ENCODE results near the gene PTPRT. TPM values are rescaled to one million over a fixed set of nuclear protein-coding genes. Genes with fewer than 3 reads are reported as not detected.

The PTPRT gene
- total and polyA plus RNA-seq, 10 of the 15 experiments (the other 5 are each of a cell fraction or from before 2014, with no cell fraction given) = not detected

- WGBS (ENCODE audit: insufficient coverage, insufficient replicate concordance, low lambda C conversion rate, missing lambda C conversion rate) = under 1% methylated on average over 8 of the region's 8 CpGs
- no peak overlapping the region for H3K9ac ChIP-seq (ENCODE audit: control insufficient read depth, insufficient read depth, low read length)
- TF ChIP-seq TCF3 (IDR thresholded peaks at IDR 0.05; ENCODE audit: borderline replicate concordance, insufficient read depth, low read depth, low read length) (no peak), RAD51 (IDR thresholded peaks at IDR 0.05) (no peak), CREM (IDR thresholded peaks at IDR 0.05; ENCODE audit: low read depth) (no peak), IKZF2 (IDR thresholded peaks at IDR 0.05) (no peak), BCL3 (IDR thresholded peaks at IDR 0.05; ENCODE audit: borderline replicate concordance, insufficient read depth, low read depth, low read length, poor library complexity, severe bottlenecking) (no peak), SREBF1 (IDR thresholded peaks at IDR 0.05; ENCODE audit: low read length) (no peak), ASH2L (IDR thresholded peaks at IDR 0.05; ENCODE audit: borderline replicate concordance, low read depth) (no peak)
- no peaks in the 10 kb centered on the region for H4K20me1 ChIP-seq (ENCODE audit: control insufficient read depth, insufficient read depth)
- no peak overlapping the region for H3K4me3 ChIP-seq
- H2AFZ ChIP-seq (ENCODE audit: control insufficient read depth, low read depth, low read length) = no peak overlapping the region
- ChIA-PET POLR2A (no interaction called here), RAD21 (ENCODE audit: unreplicated experiment) (no interaction called here), CTCF (interaction anchor here (0.7 kb wide), 1 partner anchor 139 kb away, joined by 3 read pairs; no protein-coding TSS in a partner anchor), SMC1A (ENCODE audit: uncharacterized antibody, unreplicated experiment) (interaction anchor here (1.5 kb wide), 1 partner anchor 12 kb away, joined by 3 read pairs; no protein-coding TSS in a partner anchor)
- H3K27me3 ChIP-seq (replicated peaks in 1 of 2; ENCODE audit: control insufficient read depth in 2 of 2, insufficient read depth in 2 of 2, low read length in 1 of 2) = no peaks in the 10 kb centered on the region
- no peak for FAIRE-seq
- no peaks in the 10 kb centered on the region for H3K4me1 ChIP-seq (ENCODE audit: control insufficient read depth, insufficient read depth, low read length)
- no TSS peak for BruUV-seq (replicated peaks)
- no peak overlapping the region for H3K4me2 ChIP-seq (ENCODE audit: control insufficient read depth, insufficient read depth)
- no peaks in the 10 kb centered on the region for H3K9me3 ChIP-seq (replicated peaks; ENCODE audit: control insufficient read depth, insufficient read depth, low read length)
- intact Hi-C loops (cut with micrococcal nuclease; ENCODE audit: unreplicated experiment) = no loop called here
- no peak for ATAC-seq
- no peaks in the 10 kb centered on the region for H3K36me3 ChIP-seq (ENCODE audit: control insufficient read depth in 2 of 2, insufficient read depth in 2 of 2, low read length in 1 of 2)
- no peaks in the 10 kb centered on the region for H3K79me2 ChIP-seq (ENCODE audit: control insufficient read depth, insufficient read depth, low read length)
- DNase-seq (ENCODE audit: low read depth, low spot score) = no peak
- in situ Hi-C loops (cut with MboI) = no loop called here
- no peak overlapping the region for H3K27ac ChIP-seq (ENCODE audit: control insufficient read depth, insufficient read depth)
Observed at GRCh38 chr20:42113236-42113635, 1076.5 kb downstream of the PTPRT start.

GRCh38 chr20:42112161-42112560, 1077.5 kb downstream of the PTPRT start:
- no peak overlapping the region for H3K9ac ChIP-seq (ENCODE audit: control insufficient read depth, insufficient read depth, low read length)
- no peak overlapping the region for H3K4me2 ChIP-seq (ENCODE audit: control insufficient read depth, insufficient read depth)
- no peaks in the 10 kb centered on the region for H4K20me1 ChIP-seq (ENCODE audit: control insufficient read depth, insufficient read depth)
- ChIA-PET POLR2A (no interaction called here), CTCF (no interaction called here), RAD21 (ENCODE audit: unreplicated experiment) (no interaction called here), SMC1A (ENCODE audit: uncharacterized antibody, unreplicated experiment) (no interaction called here)
- ATAC-seq (no peak), FAIRE-seq (no peak), DNase-seq (ENCODE audit: low read depth, low spot score) (no peak)
- no peak overlapping the region for H2AFZ ChIP-seq (ENCODE audit: control insufficient read depth, low read depth, low read length)
- in situ Hi-C loops (cut with MboI) (no loop called here), intact Hi-C loops (cut with micrococcal nuclease; ENCODE audit: unreplicated experiment) (no loop called here)
- H3K27me3 ChIP-seq (replicated peaks in 1 of 2; ENCODE audit: control insufficient read depth in 2 of 2, insufficient read depth in 2 of 2, low read length in 1 of 2) = no peaks in the 10 kb centered on the region
- H3K36me3 ChIP-seq (ENCODE audit: control insufficient read depth in 2 of 2, insufficient read depth in 2 of 2, low read length in 1 of 2) = no peaks in the 10 kb centered on the region
- 21% methylated on average over 5 of the region's 5 CpGs for WGBS (ENCODE audit: insufficient coverage, insufficient replicate concordance, low lambda C conversion rate, missing lambda C conversion rate)
- H3K4me3 ChIP-seq = no peak overlapping the region
- no peaks in the 10 kb centered on the region for H3K79me2 ChIP-seq (ENCODE audit: control insufficient read depth, insufficient read depth, low read length)
- no peaks in the 10 kb centered on the region for H3K9me3 ChIP-seq (replicated peaks; ENCODE audit: control insufficient read depth, insufficient read depth, low read length)
- no TSS peak for BruUV-seq (replicated peaks)
- H3K4me1 ChIP-seq (ENCODE audit: control insufficient read depth, insufficient read depth, low read length) = no peaks in the 10 kb centered on the region
- no peak overlapping the region for H3K27ac ChIP-seq (ENCODE audit: control insufficient read depth, insufficient read depth)
- TF ChIP-seq PRDM15 (CRISPR knock-in tag; IDR thresholded peaks at IDR 0.05) = no peak
- TF ChIP-seq EP300 (IDR thresholded peaks at IDR 0.05; ENCODE audit: borderline replicate concordance in 1 of 2, control insufficient read depth in 1 of 2, low read depth in 2 of 2, low read length in 2 of 2) = no peak
- TF ChIP-seq MTA3 (IDR thresholded peaks at IDR 0.05; ENCODE audit: borderline replicate concordance, low read length) = no peak
- no peak for TF ChIP-seq IRF5 (IDR thresholded peaks at IDR 0.05; ENCODE audit: borderline replicate concordance)
- TF ChIP-seq RELA (IDR thresholded peaks at IDR 0.05; ENCODE audit: borderline replicate concordance, partially characterized antibody) = no peak
